Activated CD8-positive, alpha-beta T cell treated with anti-CD3 and anti-CD28 coated beads, Interleukin-2, amount 10 ng/mL, durations not matched to agents 7 days and 5 days (primary cell): Measurements from ENCODE around the gene MKLN1. TPM values are rescaled to one million over a fixed set of nuclear protein-coding genes. Genes with fewer than 3 reads are reported as not detected.

ENCODE experiments used
- ATAC-seq: fragments of 150-1000 bp; cut with Tn5 transposase; one replicate; pipeline ENCODE4 v1.10.0; 2021; ENCODE audit warnings: moderate library complexity
- CTCF ChIA-PET: fragments of 350-600 bp; sonication (Branson Sonifier 250); formaldehyde crosslinking; loops from one replicate; lab custom pipeline; 2021; ENCODE audit warnings: antibody characterized with exemption; lab: Charles Lee
- POLR2A ChIA-PET: fragments of 350-600 bp; sonication (Branson Sonifier 250); formaldehyde crosslinking; loops from one replicate; lab custom pipeline; 2021; ENCODE audit warnings: antibody characterized with exemption; lab: Charles Lee
- DNase-seq: peaks from one replicate; pipeline ENCODE4 v3.0.0-alpha.2; 2020
- H3K27ac Mint-ChIP-seq: one replicate; pipeline ENCODE4 v1.8.0; 2021; ENCODE audit warnings: mild to moderate bottlenecking, mixed read lengths
- H3K27me3 Mint-ChIP-seq: one replicate; pipeline ENCODE4 v1.8.0; 2021; ENCODE audit warnings: low read depth, mixed read lengths
- H3K36me3 Mint-ChIP-seq: one replicate; pipeline ENCODE4 v1.8.0; 2021; ENCODE audit warnings: low read depth, mixed read lengths
- H3K4me1 Mint-ChIP-seq: one replicate; pipeline ENCODE4 v1.8.0; 2021; ENCODE audit warnings: low read depth, mixed read lengths
- H3K4me3 Mint-ChIP-seq: one replicate; pipeline ENCODE4 v1.8.0; 2021; ENCODE audit warnings: mild to moderate bottlenecking, mixed read lengths
- H3K9me3 Mint-ChIP-seq: one replicate; pipeline ENCODE4 v1.8.0; 2022; ENCODE audit warnings: mixed read lengths; ENCODE audit not compliant: insufficient read depth
- total RNA-seq, 2 experiments: library from RNA; stranded (reverse); gene quantifications; one replicate each; pipeline ENCODE4 v1.2.3, GENCODE V29; 2021

MKLN1 gene
- total RNA-seq, 2 experiments from 2014 or later, result 31.6 to 34.0 TPM

DNA sequence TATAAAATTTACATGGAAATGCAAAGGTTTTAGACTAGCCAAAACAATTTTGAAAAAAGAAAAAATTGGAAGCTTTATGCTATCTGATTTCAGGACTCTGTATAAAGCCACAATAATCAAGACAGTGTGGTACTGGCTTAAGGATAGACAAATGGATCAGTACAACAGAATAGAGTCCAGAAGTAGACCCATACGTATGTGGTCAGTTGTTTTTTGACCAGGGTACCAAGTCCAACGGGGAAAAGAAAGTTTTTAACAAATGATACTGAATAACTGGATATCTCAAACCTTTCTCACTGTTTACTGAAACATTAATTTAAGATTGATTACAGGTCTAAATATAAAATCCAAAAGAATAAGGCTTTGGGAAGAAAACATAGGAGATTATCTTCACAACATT is 149.1 kb downstream of the MKLN1 start:
- Mint-ChIP-seq H3K4me1 (no peaks in the 10 kb centered on the region), H3K4me3 (no peak overlapping the region), H3K9me3 (no peaks in the 10 kb centered on the region), H3K36me3 (peaks cover 21% of the 10 kb centered on the region), H3K27me3 (no peaks in the 10 kb centered on the region), H3K27ac (no peak overlapping the region)
- DNase-seq (no peak), ATAC-seq (no peak)
- ChIA-PET CTCF (no interaction called here), POLR2A (no interaction called here)

DNA sequence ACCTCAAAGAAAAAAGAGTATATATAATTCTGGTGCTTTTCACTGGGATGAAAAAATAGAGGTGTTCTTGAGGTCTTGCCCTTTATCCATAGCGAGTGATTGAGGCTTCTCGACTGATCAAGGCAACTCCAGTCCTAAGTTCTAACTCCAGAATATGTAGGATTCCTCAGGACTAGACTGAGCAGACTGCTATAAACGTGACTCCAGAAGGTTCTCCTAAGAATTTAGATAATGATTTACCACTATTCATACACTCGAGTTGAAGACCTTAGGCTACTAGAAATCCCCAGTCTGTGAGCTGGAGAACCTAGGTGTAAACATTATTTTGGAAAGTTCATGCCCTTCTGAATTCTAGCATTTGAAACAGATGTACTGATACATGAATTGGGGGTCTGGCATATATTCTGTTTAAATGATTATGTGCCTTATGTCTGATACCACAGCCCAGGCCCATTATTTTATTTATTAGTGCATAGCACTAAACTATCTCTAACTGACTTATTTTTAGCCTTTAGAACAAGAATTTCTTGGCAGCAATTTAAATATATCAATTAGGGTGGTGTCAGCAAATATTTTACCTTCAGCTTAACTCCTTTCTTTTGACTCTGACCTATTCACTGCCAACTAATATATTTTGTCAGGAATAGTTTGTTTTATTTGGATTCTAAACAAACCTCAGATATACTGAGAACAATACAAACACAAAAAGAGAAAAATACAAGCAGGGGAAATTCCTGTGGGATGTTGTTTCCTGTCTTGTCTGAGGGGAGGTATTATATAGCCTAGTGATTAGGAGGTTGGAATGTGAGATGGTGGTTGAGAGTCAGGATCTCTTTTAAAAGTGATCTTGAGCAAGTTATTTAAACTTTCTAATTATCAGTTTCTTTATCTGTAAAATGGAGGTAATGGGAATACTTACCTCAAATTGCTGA is 153.0 kb downstream of the MKLN1 start:
- Mint-ChIP-seq H3K4me1 (no peaks in the 10 kb centered on the region), H3K36me3 (peaks cover 4% of the 10 kb centered on the region), H3K4me3 (no peak overlapping the region), H3K27ac (no peak overlapping the region), H3K27me3 (no peaks in the 10 kb centered on the region), H3K9me3 (no peaks in the 10 kb centered on the region)
- ChIA-PET POLR2A (no interaction called here), CTCF (no interaction called here)
- no peak for ATAC-seq
- no peak for DNase-seq

- Mint-ChIP-seq H3K27me3 (no peaks in the 10 kb centered on the region), H3K9me3 (no peaks in the 10 kb centered on the region), H3K4me1 (no peaks in the 10 kb centered on the region), H3K36me3 (peaks cover 7% of the 10 kb centered on the region), H3K4me3 (no peak overlapping the region), H3K27ac (no peak overlapping the region)
- ChIA-PET POLR2A (no interaction called here), CTCF (interaction anchor here (0.7 to 1.6 kb wide), 4 partner anchors 18 to 608 kb away, joined by 3 to 5 read pairs (median 4); no protein-coding TSS in a partner anchor)
- no peak for DNase-seq
- no peak for ATAC-seq
These were observed 155.1 kb downstream of the MKLN1 start for GRCh38 chr7:131482800-131483199.

- ATAC-seq, result no peak
- ChIA-PET POLR2A (no interaction called here), CTCF (interaction anchor here (1.2 to 1.6 kb wide), 2 partner anchors 17 to 63 kb away, joined by 5 read pairs; no protein-coding TSS in a partner anchor)
- Mint-ChIP-seq H3K27ac (no peak overlapping the region), H3K27me3 (no peaks in the 10 kb centered on the region), H3K36me3 (peaks cover 11% of the 10 kb centered on the region), H3K4me1 (no peaks in the 10 kb centered on the region), H3K4me3 (no peak overlapping the region), H3K9me3 (no peaks in the 10 kb centered on the region)
- DNase-seq, result no peak
These were observed 155.9 kb downstream of the MKLN1 start for GRCh38 chr7:131483586-131483985.

GRCh38 chr7:131486346-131486745 is 158.7 kb downstream of the MKLN1 start:
- POLR2A ChIA-PET, result no interaction called here
- no peak for ATAC-seq
- no peak for DNase-seq
- Mint-ChIP-seq H3K27me3 (no peaks in the 10 kb centered on the region), H3K36me3 (peaks cover 11% of the 10 kb centered on the region), H3K27ac (no peak overlapping the region), H3K9me3 (no peaks in the 10 kb centered on the region), H3K4me3 (no peak overlapping the region), H3K4me1 (no peaks in the 10 kb centered on the region)
- CTCF ChIA-PET, result interaction anchor here (1.0 to 1.2 kb wide), 2 partner anchors 15 to 27 kb away, joined by 3 to 4 read pairs; no protein-coding TSS in a partner anchor

GRCh38 chr7:131487217-131487616 is 159.5 kb downstream of the MKLN1 start:
- POLR2A ChIA-PET, result no interaction called here
- no peaks in the 10 kb centered on the region for H3K27me3 Mint-ChIP-seq
- H3K4me3 Mint-ChIP-seq, result no peak overlapping the region
- DNase-seq (no peak), ATAC-seq (no peak)
- no peak overlapping the region for H3K27ac Mint-ChIP-seq
- CTCF ChIA-PET, result interaction anchor here (1.2 kb wide), 1 partner anchor 26 kb away, joined by 4 read pairs; no protein-coding TSS in a partner anchor
- H3K4me1 Mint-ChIP-seq, result no peaks in the 10 kb centered on the region
- H3K9me3 Mint-ChIP-seq, result no peaks in the 10 kb centered on the region
- H3K36me3 Mint-ChIP-seq, result peaks cover 11% of the 10 kb centered on the region

DNA sequence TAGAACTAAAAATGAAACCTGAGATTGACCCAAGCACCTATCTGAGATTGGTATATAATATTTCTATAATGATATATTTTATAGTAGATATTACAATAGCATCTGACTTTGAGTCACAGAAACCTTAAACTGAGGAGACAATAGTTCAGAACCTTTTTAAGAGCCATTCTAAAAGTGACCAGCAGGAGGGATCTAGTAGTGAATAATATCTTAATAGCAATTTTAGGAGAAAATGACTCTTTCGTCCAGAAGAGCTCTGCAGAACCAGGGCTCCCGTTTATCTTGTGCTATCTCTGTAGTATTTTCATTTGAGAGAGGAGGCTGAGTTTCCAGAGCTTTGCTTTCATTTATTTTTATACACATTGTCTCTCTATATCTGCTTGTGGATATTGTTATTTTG is 160.7 kb downstream of the MKLN1 start:
- ATAC-seq, result no peak
- no peaks in the 10 kb centered on the region for H3K9me3 Mint-ChIP-seq
- POLR2A ChIA-PET, result no interaction called here
- no peak for DNase-seq
- H3K4me3 Mint-ChIP-seq, result no peak overlapping the region
- H3K4me1 Mint-ChIP-seq, result no peaks in the 10 kb centered on the region
- H3K27me3 Mint-ChIP-seq, result no peaks in the 10 kb centered on the region
- CTCF ChIA-PET, result interaction anchor here (2.4 to 2.7 kb wide), 2 partner anchors 13 to 20 kb away, joined by 10 to 11 read pairs; no protein-coding TSS in a partner anchor
- peaks cover 11% of the 10 kb centered on the region for H3K36me3 Mint-ChIP-seq
- no peak overlapping the region for H3K27ac Mint-ChIP-seq

- peaks cover 11% of the 10 kb centered on the region for H3K36me3 Mint-ChIP-seq
- ATAC-seq (no peak), DNase-seq (no peak)
- no peak overlapping the region for H3K27ac Mint-ChIP-seq
- no peaks in the 10 kb centered on the region for H3K4me1 Mint-ChIP-seq
- H3K9me3 Mint-ChIP-seq, result no peaks in the 10 kb centered on the region
- H3K4me3 Mint-ChIP-seq, result no peak overlapping the region
- H3K27me3 Mint-ChIP-seq, result no peaks in the 10 kb centered on the region
- POLR2A ChIA-PET, result no interaction called here
- CTCF ChIA-PET, result interaction anchor here (2.4 to 2.7 kb wide), 2 partner anchors 12 to 19 kb away, joined by 10 to 11 read pairs; no protein-coding TSS in a partner anchor
These were observed 161.5 kb downstream of the MKLN1 start for GRCh38 chr7:131489196-131489595.

DNA sequence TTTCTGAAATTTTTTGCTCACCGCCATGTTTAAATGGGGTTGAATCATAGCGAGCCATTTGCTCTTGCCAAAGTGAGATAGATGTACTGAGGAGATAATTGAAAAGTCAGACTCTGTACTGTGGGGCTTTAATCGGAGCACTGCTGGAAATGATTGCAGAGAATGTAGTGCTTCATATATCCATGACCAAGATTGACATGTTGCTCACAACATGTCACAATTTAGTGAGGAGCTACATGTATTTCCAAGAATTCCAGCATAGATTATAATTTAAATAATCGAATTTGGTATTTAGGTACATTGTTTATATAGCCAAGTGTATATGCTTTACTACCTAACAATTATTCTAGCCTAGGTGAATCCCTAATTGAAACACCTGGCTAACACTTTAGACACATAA is 162.2 kb downstream of the MKLN1 start:
- Mint-ChIP-seq H3K27me3 (no peaks in the 10 kb centered on the region), H3K36me3 (peaks cover 11% of the 10 kb centered on the region), H3K4me3 (no peak overlapping the region), H3K27ac (no peak overlapping the region), H3K4me1 (no peaks in the 10 kb centered on the region), H3K9me3 (no peaks in the 10 kb centered on the region)
- ChIA-PET CTCF (interaction anchor here (1.0 to 2.7 kb wide), 3 partner anchors 11 to 18 kb away, joined by 4 to 11 read pairs (median 10); no protein-coding TSS in a partner anchor), POLR2A (no interaction called here)
- ATAC-seq (no peak), DNase-seq (no peak)

DNA sequence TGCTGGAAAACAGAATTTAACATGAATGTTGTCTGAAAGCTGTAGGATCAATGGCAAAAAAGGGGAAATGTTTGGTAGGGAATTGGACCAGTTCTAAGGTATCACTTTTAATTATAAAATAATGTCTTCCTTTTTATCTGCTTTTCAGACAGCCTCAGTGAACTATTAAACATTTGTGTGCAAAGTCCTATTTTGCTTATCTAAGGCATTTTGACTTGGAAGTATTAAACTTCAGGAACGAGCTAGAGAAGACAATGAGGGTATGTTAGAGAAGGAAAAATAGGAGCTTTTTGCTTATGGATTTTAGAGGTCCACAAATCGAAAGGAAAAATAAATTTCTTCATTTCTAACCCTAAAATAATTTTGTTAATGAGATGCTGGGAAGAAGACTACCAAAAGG is 165.4 kb downstream of the MKLN1 start:
- Mint-ChIP-seq H3K27ac (no peak overlapping the region), H3K4me3 (no peak overlapping the region), H3K9me3 (no peaks in the 10 kb centered on the region), H3K36me3 (peaks cover 9% of the 10 kb centered on the region), H3K4me1 (no peaks in the 10 kb centered on the region), H3K27me3 (no peaks in the 10 kb centered on the region)
- ATAC-seq (no peak), DNase-seq (no peak)
- ChIA-PET POLR2A (no interaction called here), CTCF (interaction anchor here (0.9 to 1.6 kb wide), 7 partner anchors 8 to 54 kb away, joined by 3 to 6 read pairs (median 4); no protein-coding TSS in a partner anchor)

GRCh38 chr7:131493581-131493980 is 165.9 kb downstream of the MKLN1 start:
- Mint-ChIP-seq H3K4me1 (no peaks in the 10 kb centered on the region), H3K9me3 (no peaks in the 10 kb centered on the region), H3K27me3 (no peaks in the 10 kb centered on the region), H3K27ac (no peak overlapping the region), H3K36me3 (peaks cover 7% of the 10 kb centered on the region), H3K4me3 (no peak overlapping the region)
- ChIA-PET CTCF (interaction anchor here (0.9 to 1.6 kb wide), 7 partner anchors 8 to 53 kb away, joined by 3 to 6 read pairs (median 4); no protein-coding TSS in a partner anchor), POLR2A (no interaction called here)
- no peak for DNase-seq
- no peak for ATAC-seq

- H3K4me1 Mint-ChIP-seq, result no peaks in the 10 kb centered on the region
- CTCF ChIA-PET, result interaction anchor here (0.9 to 1.6 kb wide), 5 partner anchors 15 to 53 kb away, joined by 3 to 6 read pairs (median 4); no protein-coding TSS in a partner anchor
- DNase-seq (no peak), ATAC-seq (no peak)
- peaks cover 3% of the 10 kb centered on the region for H3K36me3 Mint-ChIP-seq
- no peak overlapping the region for H3K4me3 Mint-ChIP-seq
- H3K9me3 Mint-ChIP-seq, result no peaks in the 10 kb centered on the region
- H3K27me3 Mint-ChIP-seq, result no peaks in the 10 kb centered on the region
- POLR2A ChIA-PET, result no interaction called here
- H3K27ac Mint-ChIP-seq, result no peak overlapping the region
These were observed 166.5 kb downstream of the MKLN1 start for GRCh38 chr7:131494182-131494581.
